ENCODE measurements around the gene PTH2. TPM values are rescaled to one million over a fixed set of nuclear protein-coding genes. Genes with fewer than 3 reads are reported as not detected.

The PTH2 gene
- total RNA-seq, 4 donors from 2014 or later = not detected

GRCh38 chr19:49415810-49416200 is 7.4 kb downstream of the PTH2 start:
- DNase-seq = no peak
- no peaks in the 10 kb centered on the region for H3K9me3 ChIP-seq
- H3K36me3 ChIP-seq = no peaks in the 10 kb centered on the region
- TF ChIP-seq POLR2A (IDR thresholded peaks at IDR 0.05) (no peak), CTCF (IDR thresholded peaks at IDR 0.05) (no peak)
- intact Hi-C loops (cut with DNase I; ENCODE audit: low total_unique reads) = no loop called here
- peaks cover 0 to under 1% of the 10 kb centered on the region in 2 donors for H3K4me1 ChIP-seq
- no peak overlapping the region for H3K27ac ChIP-seq
- H3K27me3 ChIP-seq = peaks cover 5 to 13% of the 10 kb centered on the region in 2 donors
- H3K4me3 ChIP-seq = no peak overlapping the region

GRCh38 chr19:49415102-49415809 is 8.0 kb downstream of the PTH2 start:
- no peak overlapping the region for H3K4me3 ChIP-seq
- no peak for TF ChIP-seq CTCF (IDR thresholded peaks at IDR 0.05)
- no peak for TF ChIP-seq POLR2A (IDR thresholded peaks at IDR 0.05)
- H3K27me3 ChIP-seq = peaks cover 5 to 7% of the 10 kb centered on the region in 2 donors
- H3K27ac ChIP-seq = no peak overlapping the region
- no peaks in the 10 kb centered on the region for H3K9me3 ChIP-seq
- no peak for DNase-seq
- H3K4me1 ChIP-seq = no peaks in the 10 kb centered on the region
- no peaks in the 10 kb centered on the region for H3K36me3 ChIP-seq
- intact Hi-C loops (cut with DNase I; ENCODE audit: low total_unique reads) = no loop called here

- intact Hi-C loops (cut with DNase I; ENCODE audit: low total_unique reads) = no loop called here
- H3K27me3 ChIP-seq = peaks cover 5% of the 10 kb centered on the region in 2 donors
- no peak overlapping the region for H3K27ac ChIP-seq
- H3K4me1 ChIP-seq = no peaks in the 10 kb centered on the region
- TF ChIP-seq POLR2A (IDR thresholded peaks at IDR 0.05) = no peak
- TF ChIP-seq CTCF (IDR thresholded peaks at IDR 0.05) = no peak
- H3K9me3 ChIP-seq = no peaks in the 10 kb centered on the region
- no peak overlapping the region for H3K4me3 ChIP-seq
- H3K36me3 ChIP-seq = no peaks in the 10 kb centered on the region
- no peak for DNase-seq
These were observed 9.0 kb downstream of the PTH2 start for GRCh38 chr19:49414256-49414655.

- intact Hi-C loops (cut with DNase I; ENCODE audit: low total_unique reads) = no loop called here
- H3K27ac ChIP-seq = no peak overlapping the region
- no peak for DNase-seq
- H3K4me1 ChIP-seq = no peaks in the 10 kb centered on the region
- peaks cover 0 to 5% of the 10 kb centered on the region in 2 donors for H3K27me3 ChIP-seq
- no peaks in the 10 kb centered on the region for H3K9me3 ChIP-seq
- H3K36me3 ChIP-seq = no peaks in the 10 kb centered on the region
- no peak for TF ChIP-seq POLR2A (IDR thresholded peaks at IDR 0.05)
- TF ChIP-seq CTCF (IDR thresholded peaks at IDR 0.05) = no peak
- H3K4me3 ChIP-seq = no peak overlapping the region
These were observed 9.9 kb downstream of the PTH2 start for GRCh38 chr19:49413348-49413747.

GRCh38 chr19:49411681-49412326 is 11.4 kb downstream of the PTH2 start:
- TF ChIP-seq CTCF (IDR thresholded peaks at IDR 0.05) (no peak), POLR2A (IDR thresholded peaks at IDR 0.05) (no peak)
- no peaks in the 10 kb centered on the region for H3K27me3 ChIP-seq
- intact Hi-C loops (cut with DNase I; ENCODE audit: low total_unique reads) = no loop called here
- H3K27ac ChIP-seq = no peak overlapping the region
- H3K36me3 ChIP-seq = no peaks in the 10 kb centered on the region
- H3K4me3 ChIP-seq = no peak overlapping the region
- H3K9me3 ChIP-seq = no peaks in the 10 kb centered on the region
- H3K4me1 ChIP-seq = no peaks in the 10 kb centered on the region
- DNase-seq = no peak

Measured in uterus (tissue), 4 donors.